ENCODE data around the gene MACC1.

MACC1 gene

DNA sequence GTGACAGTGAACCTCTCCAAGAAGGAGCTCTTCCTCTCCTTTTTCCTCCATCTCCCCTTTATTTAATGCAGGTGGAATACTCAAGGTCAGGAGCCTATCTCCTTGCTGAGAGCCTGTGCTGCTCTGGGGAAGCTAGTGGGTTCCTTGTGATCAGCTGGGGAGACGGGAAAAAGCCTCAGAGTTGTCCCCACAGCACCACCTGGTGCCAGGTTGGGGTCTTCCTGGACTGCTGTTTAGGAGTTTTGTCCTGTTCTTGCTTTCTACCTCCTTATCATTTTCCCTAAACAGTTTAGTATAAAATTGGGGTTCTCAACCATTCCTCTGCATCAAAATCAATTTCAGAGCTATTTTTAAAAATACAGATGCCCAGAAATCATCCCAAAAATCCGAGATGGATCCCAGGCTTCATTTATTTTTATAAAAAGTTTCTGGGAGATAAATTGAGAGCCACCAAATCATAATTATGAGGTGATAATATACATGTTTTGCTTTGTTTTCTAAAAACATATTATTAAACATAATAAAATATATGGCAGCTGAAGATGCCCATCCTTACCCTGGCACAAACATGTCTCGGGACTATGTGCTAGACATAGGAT is 44.3 kb downstream of the MACC1 start:
- peak; percentile 67 for DNase-seq (ENCODE audit: low read depth)

DNA sequence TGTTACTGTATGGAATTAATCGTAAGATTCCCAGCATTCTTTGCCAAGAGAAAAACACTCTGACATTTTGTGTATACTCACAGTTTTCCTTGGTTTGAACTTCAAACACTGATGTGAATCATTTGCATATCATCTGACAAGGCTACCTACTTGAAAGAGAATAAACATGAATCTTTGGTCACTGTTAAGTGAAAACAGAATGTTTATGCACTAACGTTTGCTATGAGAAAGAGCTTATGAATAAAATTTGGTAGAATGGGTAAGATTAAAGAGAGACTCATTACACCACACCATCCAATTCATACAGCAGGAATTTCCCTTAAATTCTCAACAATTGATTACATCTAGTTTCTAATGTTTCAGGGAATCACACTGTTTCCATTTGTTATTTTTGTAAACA is 46.6 kb downstream of the MACC1 start:
- DNase-seq (ENCODE audit: low read depth) = peak; percentile 79

DNA sequence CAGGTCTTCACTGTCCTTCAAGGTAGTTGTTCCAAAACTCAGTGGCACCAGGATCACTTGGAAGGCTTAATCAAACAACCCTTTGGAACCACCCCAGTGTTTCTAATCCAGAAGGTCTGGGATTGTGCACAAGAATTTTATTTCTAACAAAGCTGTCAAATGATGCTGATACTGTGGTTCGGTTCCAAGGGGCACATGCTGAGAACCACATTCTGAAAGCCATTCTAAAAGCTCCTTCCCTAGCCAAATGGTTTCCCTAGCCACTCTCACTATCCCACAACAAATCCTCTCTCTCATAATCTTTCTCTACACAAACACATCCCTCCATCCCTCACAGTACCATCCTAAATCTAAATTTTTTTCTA is 52.1 kb downstream of the MACC1 start:
- no peak for DNase-seq (ENCODE audit: low read depth)

DNA sequence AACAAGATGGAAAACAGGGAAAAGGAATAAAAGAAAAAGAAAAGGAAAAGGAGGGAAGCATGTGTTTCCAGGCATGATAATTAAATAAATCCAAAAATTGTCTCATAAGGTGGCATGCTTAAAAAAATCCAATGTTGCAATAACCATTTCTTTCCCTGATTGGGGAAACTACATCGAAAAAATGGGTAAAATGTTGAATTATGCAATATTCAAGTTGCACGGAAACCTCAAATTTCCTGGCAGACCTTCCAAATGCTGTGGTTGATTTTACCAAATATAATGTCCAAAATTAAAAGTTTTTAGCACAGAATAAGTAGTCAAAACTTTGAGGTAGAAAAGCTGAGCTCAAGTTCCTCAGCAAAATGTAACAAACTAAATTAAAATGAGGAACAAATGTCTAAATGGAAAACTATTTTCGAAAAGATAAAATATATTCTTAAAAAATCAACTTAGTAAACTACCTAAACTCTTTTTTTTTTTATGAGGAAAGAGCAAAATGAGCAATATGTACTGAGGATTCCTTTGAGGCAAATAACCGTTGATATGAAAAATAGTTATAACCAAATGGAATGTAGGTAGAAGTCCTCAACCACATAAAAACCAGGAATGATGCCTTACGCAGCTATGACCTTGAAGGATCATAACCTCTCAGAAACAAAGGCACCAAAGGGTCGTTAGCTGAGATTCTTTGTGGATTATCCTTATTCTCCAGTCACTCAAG is 52.6 kb downstream of the MACC1 start:
- DNase-seq (ENCODE audit: low read depth) = peak; percentile 90

DNA sequence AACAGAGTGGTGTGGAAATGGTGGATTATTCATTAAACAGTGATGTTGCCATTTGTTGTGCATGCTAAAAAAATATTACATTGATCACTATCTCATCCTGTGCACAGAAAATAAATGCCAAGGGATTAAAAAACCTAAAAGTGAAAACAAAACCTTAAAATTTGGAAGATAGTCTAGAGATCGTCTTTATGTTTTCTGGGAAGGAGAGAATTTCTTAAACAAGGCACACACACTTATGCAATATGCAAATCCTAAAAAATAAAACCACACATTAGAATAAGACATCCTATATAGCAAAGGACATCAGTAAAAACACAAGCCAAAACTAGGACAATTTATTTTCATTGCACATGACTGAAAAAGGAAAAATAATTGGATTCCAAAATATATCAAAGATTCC is 54.5 kb downstream of the MACC1 start:
- DNase-seq (ENCODE audit: low read depth) = no peak

- no peak for DNase-seq (ENCODE audit: low read depth)
These were observed 57.9 kb downstream of the MACC1 start for GRCh38 chr7:20159226-20159747.

- DNase-seq (ENCODE audit: low read depth) = no peak
These were observed 58.5 kb downstream of the MACC1 start for GRCh38 chr7:20158684-20159083.

DNA sequence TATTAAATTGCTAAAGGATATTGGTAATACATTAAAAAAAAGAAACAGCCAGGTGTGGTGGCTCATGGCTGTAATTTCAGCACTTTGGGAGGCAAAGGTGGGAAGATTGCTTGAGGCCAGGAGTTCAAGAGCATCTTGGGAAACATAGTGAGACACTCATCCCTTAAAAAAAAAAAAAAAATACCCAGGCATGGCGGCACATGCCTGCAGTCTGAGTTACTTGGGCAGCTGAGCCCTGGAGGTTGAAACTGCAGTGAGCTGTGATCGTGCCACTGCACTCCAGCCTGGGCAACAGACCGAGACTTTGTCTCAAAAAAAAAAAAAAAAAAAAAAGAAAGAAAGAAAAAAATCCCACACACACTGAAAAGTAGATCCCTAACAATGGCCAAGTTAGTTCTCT is 59.7 kb downstream of the MACC1 start:
- no peak for DNase-seq (ENCODE audit: low read depth)

- peak; percentile 76 for DNase-seq (ENCODE audit: low read depth)
These were observed 63.2 kb downstream of the MACC1 start for GRCh38 chr7:20153999-20154398.

DNA sequence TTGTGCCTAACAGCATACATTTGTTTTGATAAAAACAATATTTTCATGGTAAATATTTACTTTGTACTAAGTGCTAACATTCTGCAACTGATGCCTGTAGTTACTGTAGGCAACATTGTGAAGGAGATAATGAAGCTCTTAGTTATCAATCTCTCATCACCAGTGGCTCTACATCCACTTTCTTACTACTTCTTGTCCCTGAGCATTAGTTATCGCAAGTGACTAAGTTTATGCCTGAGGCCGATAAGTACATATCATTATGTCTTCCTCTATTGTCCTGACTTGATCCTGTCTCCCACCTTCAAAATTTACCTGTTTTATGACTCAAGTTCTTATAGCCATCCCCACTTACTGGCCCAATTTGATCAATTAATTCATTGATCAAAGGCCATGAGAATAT is 63.6 kb downstream of the MACC1 start:
- no peak for DNase-seq (ENCODE audit: low read depth)

- peak; percentile 53 for DNase-seq (ENCODE audit: low read depth)
These were observed 64.7 kb downstream of the MACC1 start for GRCh38 chr7:20152511-20152910.

GRCh38 chr7:20151708-20152456 is 65.3 kb downstream of the MACC1 start:
- no peak for DNase-seq (ENCODE audit: low read depth)

GRCh38 chr7:20146451-20146850 is 70.7 kb downstream of the MACC1 start:
- DNase-seq (ENCODE audit: low read depth) = peak; percentile 81

- no peak for DNase-seq (ENCODE audit: low read depth)
These were observed 72.4 kb downstream of the MACC1 start for GRCh38 chr7:20144801-20145200.

DNA sequence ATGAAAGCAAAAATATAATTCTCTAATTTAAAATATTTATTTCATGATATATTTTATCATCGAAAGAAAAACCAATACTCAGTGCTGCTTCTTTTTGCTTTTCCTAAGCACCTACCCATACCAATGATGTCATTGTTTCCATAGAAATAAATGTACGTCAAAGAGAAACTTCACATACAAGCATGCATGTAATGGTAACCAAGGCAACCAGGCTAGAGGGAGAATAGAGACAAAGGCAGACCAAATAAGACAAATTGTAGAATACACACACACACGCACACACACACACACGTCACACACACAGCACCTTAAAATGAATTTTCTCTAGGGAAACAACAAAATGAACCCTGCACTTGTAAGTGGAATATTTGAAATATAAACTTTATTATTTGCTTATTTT is 75.5 kb downstream of the MACC1 start:
- no peak for DNase-seq (ENCODE audit: low read depth)

- DNase-seq (ENCODE audit: low read depth) = no peak
These were observed 76.2 kb downstream of the MACC1 start for GRCh38 chr7:20141002-20141345.

GRCh38 chr7:20140291-20141001 is 76.7 kb downstream of the MACC1 start:
- DNase-seq (ENCODE audit: low read depth) = no peak

DNA sequence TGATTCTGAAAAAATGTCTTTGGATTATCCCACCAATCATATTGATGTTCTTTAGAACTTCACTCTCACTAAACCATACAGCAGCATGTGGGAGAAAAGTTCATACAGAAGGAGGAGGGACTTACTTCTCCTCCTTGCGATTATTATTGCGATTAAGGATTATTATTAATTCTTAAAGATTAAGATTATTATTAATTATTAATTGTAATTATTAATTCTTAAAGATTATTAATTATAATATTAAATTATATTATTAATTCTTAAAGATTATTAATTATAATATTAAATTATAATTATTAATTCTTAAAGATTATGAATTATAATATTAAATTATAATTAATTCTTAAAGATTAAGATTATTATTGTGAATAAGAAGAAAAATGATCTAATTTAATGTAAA is 80.5 kb downstream of the MACC1 start:
- DNase-seq (ENCODE audit: low read depth) = no peak

- DNase-seq (ENCODE audit: low read depth) = no peak
These were observed 83.4 kb downstream of the MACC1 start for GRCh38 chr7:20133803-20134202.

DNA sequence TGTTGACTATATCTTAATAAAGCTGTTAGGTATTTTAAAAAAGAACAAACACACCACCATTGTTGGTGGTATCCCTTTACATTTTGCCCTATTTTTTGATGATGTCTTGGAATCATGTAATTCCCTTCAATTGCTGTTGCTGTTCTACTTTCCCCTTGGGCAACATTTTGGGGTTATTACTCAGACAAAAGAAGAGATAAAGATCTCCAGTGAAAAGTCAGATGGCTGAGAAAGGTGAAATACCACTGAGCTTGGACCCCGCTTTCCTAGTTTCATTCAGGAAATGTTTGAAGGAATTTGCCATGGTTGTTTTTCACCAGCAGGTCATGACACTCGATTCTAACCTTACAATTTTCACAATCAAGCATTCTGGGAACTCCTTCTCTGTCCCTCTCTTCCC is 84.6 kb downstream of the MACC1 start:
- no peak for DNase-seq (ENCODE audit: low read depth)

GRCh38 chr7:20131776-20132175 is 85.4 kb downstream of the MACC1 start:
- DNase-seq (ENCODE audit: low read depth) = no peak

DNA sequence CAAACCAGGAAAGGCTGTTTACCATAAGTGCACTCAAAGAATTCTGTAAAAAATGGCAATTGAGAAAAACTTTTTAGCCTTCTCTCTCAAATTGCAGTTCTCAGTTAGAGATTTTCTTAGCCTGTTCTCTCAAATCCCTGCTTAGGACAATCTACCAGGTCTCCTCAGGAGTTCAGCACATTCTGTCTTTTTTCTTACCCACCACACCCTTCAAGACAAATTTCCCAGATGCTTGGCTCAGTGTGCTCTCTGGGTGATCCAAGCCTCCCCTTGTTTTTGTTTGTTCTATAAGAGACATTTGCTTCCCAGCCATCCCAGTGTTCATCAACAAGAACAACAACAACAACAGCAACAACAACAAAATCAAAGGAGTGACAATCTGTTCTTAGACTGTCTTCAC is 87.3 kb downstream of the MACC1 start:
- DNase-seq (ENCODE audit: low read depth) = no peak

GRCh38 chr7:20128001-20128400 is 89.2 kb downstream of the MACC1 start:
- no peak for DNase-seq (ENCODE audit: low read depth)

All from fibroblast of gingiva (primary cell).